ENCODE results near the gene BRMS1.

- TF ChIP-seq CTCF (IDR thresholded peaks at IDR 0.05) (no peak), POLR2AphosphoS5 (IDR thresholded peaks at IDR 0.05) (no peak)
These were observed 10.1 kb downstream of the BRMS1 start for GRCh38 chr11:66334605-66335442.
